Peyer's patch (tissue), 4 donors: ENCODE results near the gene NRXN3. TPM values are rescaled to one million over a fixed set of nuclear protein-coding genes. Genes with fewer than 3 reads are reported as not detected.

Experiments
- DNase-seq, 3 donors: peaks; one replicate each; pipeline ENCODE4 v3.0.0-alpha.2; 2017 to 2019
- H3K27ac ChIP-seq, 4 donors: fragments of 200-600 bp; sonication (generic); one replicate each; pipeline ENCODE4 v1.5.1; 2016 to 2019
- H3K27me3 ChIP-seq, 2 donors: fragments of 200-600 bp; sonication (generic); one replicate each; pipeline ENCODE4 v1.5.1; 2019
- H3K36me3 ChIP-seq, 3 donors: fragments of 200-600 bp; sonication (generic); one replicate each; pipeline ENCODE4 v1.5.1; 2016 to 2019
- H3K4me1 ChIP-seq, 4 donors: fragments of 200-600 bp; sonication (generic); one replicate each; pipeline ENCODE4 v1.5.1; 2016 to 2019
- H3K4me3 ChIP-seq, 4 donors: fragments of 200-600 bp; sonication (generic); 1 replicate in 3 of 4; 2 replicates in 1 of 4; pipeline ENCODE4 v1.5.1; 2016 to 2019; ENCODE audit warnings: mild to moderate bottlenecking in 1 of 4
- H3K9me3 ChIP-seq, 4 donors: fragments of 200-600 bp; sonication (generic); one replicate each; pipeline ENCODE4 v1.5.1; 2016 to 2019; ENCODE audit warnings: mild to moderate bottlenecking in 1 of 4
- POLR2A ChIP-seq, 2 donors: fragments of 450-650 bp; IDR thresholded peaks; one replicate each; pipeline ENCODE4 v1.5.1; 2017; ENCODE audit warnings: antibody characterized with exemption in 2 of 2, mild to moderate bottlenecking in 2 of 2, moderate library complexity in 2 of 2
- total RNA-seq, 4 donors: library from RNA; depleted of rRNA; stranded (reverse); fragments of >200 nt; gene quantifications; one replicate each; pipeline ENCODE4 v1.1.0, GENCODE V29; 2016
- TF ChIP-seq, protein P1 (sequence below), 6 experiments: fragments of 450-650 bp in 4 of 6; fragments of 200-600 bp in 2 of 6; sonication (generic) in 1 of 6; IDR thresholded peaks; one replicate each; pipeline ENCODE4 v1.5.1; 2017 to 2019; ENCODE audit warnings: antibody characterized with exemption in 6 of 6, mild to moderate bottlenecking in 3 of 6, moderate library complexity in 1 of 6

NRXN3 gene
- total RNA-seq, 4 donors from 2014 or later, result 1.6 to 10.2 (median 4.4) TPM

DNA sequence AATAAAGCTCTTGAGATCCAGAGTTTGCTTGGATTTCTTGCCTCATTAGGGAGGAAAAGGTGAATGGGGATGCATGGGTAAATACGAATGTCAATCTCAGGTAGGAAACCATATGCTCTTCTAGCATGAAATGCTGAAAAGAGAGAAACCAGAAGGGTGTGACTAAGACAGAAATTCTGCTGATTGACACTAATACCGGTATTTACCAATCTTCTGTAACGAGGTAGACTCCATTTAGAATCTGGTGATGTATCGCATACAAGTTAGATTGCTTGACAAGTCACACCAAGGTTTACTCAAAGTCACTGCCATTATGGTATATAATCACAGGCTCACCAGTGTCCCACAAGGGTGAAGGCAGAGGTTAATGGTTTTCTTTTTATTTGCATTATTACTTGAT, 337.9 kb downstream of the NRXN3 start:
- Histone ChIP-seq H3K36me3 (no peaks in the 10 kb centered on the region), H3K27me3 (no peaks in the 10 kb centered on the region), H3K27ac (no peak overlapping the region), H3K4me3 (no peak overlapping the region), H3K9me3 (no peaks in the 10 kb centered on the region), H3K4me1 (no peaks in the 10 kb centered on the region)
- TF ChIP-seq POLR2A (IDR thresholded peaks at IDR 0.05), result no peak
- TF ChIP-seq, protein P1, sequence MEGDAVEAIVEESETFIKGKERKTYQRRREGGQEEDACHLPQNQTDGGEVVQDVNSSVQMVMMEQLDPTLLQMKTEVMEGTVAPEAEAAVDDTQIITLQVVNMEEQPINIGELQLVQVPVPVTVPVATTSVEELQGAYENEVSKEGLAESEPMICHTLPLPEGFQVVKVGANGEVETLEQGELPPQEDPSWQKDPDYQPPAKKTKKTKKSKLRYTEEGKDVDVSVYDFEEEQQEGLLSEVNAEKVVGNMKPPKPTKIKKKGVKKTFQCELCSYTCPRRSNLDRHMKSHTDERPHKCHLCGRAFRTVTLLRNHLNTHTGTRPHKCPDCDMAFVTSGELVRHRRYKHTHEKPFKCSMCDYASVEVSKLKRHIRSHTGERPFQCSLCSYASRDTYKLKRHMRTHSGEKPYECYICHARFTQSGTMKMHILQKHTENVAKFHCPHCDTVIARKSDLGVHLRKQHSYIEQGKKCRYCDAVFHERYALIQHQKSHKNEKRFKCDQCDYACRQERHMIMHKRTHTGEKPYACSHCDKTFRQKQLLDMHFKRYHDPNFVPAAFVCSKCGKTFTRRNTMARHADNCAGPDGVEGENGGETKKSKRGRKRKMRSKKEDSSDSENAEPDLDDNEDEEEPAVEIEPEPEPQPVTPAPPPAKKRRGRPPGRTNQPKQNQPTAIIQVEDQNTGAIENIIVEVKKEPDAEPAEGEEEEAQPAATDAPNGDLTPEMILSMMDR (IDR thresholded peaks at IDR 0.05), result no peak
- DNase-seq, result no peak

DNA sequence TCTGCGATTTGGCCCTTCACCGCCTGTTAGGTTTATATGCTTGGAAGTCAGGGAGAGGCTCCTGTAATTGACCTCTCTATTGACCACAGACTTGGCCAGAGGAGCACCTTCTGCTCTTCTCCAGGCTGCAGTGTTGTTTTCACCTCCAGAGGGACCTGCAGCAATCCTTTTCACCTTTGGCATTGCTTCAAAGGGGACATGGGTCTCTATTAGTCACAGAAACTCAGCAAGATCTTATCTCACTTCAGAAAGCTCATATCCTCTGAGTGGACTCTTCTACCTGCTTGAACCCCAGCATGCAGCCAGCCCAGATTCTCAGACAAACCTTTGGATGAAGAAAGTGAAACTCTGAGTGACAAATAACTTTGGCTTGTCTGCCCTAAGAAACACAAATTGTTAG, 339.3 kb downstream of the NRXN3 start:
- no peak for TF ChIP-seq POLR2A (IDR thresholded peaks at IDR 0.05)
- TF ChIP-seq, protein P1 (IDR thresholded peaks at IDR 0.05), result peak in 2 of 6 experiments; percentile 14 to 54
- H3K36me3 ChIP-seq, result no peaks in the 10 kb centered on the region

DNA sequence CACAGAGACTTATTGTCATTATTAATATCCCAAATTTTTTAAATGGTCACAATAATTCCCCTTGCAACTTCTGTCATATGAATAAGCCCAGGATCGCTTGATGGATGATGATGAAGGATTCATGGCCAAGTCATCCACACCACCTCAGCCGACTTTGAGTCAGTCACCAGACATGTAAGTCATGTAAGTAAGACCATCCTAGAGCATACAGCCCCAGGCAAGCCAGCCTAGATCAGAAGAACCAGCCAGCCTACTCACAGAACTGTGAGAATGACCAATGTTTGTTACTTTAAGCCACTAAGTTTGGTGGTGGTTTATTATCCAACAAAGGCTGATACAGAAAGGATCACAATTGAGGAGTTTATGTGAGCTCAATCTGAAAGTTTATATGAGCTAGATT, 341.8 kb downstream of the NRXN3 start:
- Histone ChIP-seq H3K4me1 (no peaks in the 10 kb centered on the region), H3K27me3 (no peaks in the 10 kb centered on the region), H3K4me3 (no peak overlapping the region), H3K27ac (no peak overlapping the region), H3K36me3 (no peaks in the 10 kb centered on the region), H3K9me3 (no peaks in the 10 kb centered on the region)
- DNase-seq, result no peak
- TF ChIP-seq, protein P1 (IDR thresholded peaks at IDR 0.05), result no peak
- no peak for TF ChIP-seq POLR2A (IDR thresholded peaks at IDR 0.05)

More for the DNA sequence above, 339.3 kb downstream of the NRXN3 start:
- peak in 1 of 3 donors; percentile 45 for DNase-seq
- Histone ChIP-seq H3K27me3 (no peaks in the 10 kb centered on the region), H3K4me1 (no peaks in the 10 kb centered on the region), H3K27ac (no peak overlapping the region), H3K4me3 (no peak overlapping the region), H3K9me3 (no peaks in the 10 kb centered on the region)

DNA sequence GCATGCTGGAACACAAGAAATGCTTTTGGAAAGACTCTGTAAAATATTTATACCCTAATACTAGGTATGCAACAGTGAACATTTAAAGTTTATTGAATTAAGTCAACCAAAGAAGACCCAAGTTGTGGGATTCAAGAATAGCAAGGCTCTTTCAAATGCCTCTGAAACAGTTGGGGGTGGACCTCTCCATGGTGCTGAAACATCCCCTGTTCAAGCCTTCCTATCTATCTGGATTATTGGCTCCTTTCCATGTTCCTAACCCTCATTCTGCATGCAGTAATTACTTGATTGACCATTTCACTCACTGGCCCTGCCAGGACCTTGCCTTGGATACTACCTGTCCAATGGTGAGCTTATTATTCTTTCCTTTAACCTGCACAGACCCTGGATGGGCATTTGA, 349.7 kb downstream of the NRXN3 start:
- H3K36me3 ChIP-seq, result no peaks in the 10 kb centered on the region
- no peaks in the 10 kb centered on the region for H3K27me3 ChIP-seq
- no peaks in the 10 kb centered on the region for H3K4me1 ChIP-seq
- peak in 1 of 3 donors; percentile 56 for DNase-seq
- H3K4me3 ChIP-seq, result no peak overlapping the region
- TF ChIP-seq, protein P1 (IDR thresholded peaks at IDR 0.05), result no peak
- TF ChIP-seq POLR2A (IDR thresholded peaks at IDR 0.05), result no peak
- H3K9me3 ChIP-seq, result no peaks in the 10 kb centered on the region
- H3K27ac ChIP-seq, result no peak overlapping the region

DNA sequence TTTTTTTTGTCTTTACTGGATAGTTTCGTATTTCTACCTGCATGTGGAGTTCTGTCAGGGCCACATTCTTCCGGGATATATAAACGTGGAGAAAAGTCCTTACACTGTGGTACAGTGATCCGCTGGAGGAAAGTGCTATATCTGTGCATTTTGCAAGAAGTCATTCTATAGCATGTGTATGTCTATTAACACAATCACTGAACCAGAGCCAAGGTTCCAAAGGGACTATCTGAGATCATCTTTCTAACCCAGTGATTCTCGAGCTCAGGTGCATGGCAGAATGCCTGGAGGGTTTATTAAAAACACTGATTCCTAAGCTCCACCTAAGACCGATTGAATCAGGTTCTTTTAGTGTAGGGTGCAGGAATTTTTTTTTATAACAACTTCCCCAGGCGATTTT, 354.0 kb downstream of the NRXN3 start:
- Histone ChIP-seq H3K36me3 (no peaks in the 10 kb centered on the region), H3K27me3 (no peaks in the 10 kb centered on the region), H3K27ac (no peak overlapping the region), H3K4me1 (no peaks in the 10 kb centered on the region), H3K9me3 (no peaks in the 10 kb centered on the region), H3K4me3 (no peak overlapping the region)
- DNase-seq, result no peak
- no peak for TF ChIP-seq POLR2A (IDR thresholded peaks at IDR 0.05)
- TF ChIP-seq, protein P1 (IDR thresholded peaks at IDR 0.05), result no peak

DNA sequence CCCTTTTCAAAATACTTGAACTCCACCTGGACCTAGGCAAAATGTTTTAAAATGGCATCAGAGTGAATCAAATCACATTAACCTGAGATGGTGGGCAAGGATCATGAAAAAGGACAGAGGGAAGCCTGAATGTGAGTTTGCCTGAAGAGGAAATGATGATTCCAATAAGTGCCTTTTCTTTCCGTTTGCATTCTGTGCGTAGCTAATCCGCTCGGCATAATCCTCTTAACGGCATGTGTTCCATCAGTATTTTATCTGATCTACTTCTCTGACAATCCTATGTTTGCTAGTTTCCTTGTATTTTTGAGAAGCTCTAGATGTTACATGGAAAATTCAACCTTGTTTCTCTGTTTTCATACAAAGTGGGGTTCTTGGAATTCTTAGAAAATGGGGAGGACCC, 354.6 kb downstream of the NRXN3 start:
- Histone ChIP-seq H3K9me3 (no peaks in the 10 kb centered on the region), H3K4me3 (no peak overlapping the region), H3K36me3 (no peaks in the 10 kb centered on the region), H3K27ac (no peak overlapping the region), H3K27me3 (no peaks in the 10 kb centered on the region), H3K4me1 (no peaks in the 10 kb centered on the region)
- TF ChIP-seq POLR2A (IDR thresholded peaks at IDR 0.05), result no peak
- TF ChIP-seq, protein P1 (IDR thresholded peaks at IDR 0.05), result no peak
- DNase-seq, result no peak
